Transverse colon (tissue), 4 donors: ENCODE measurements around the gene UGT3A2. TPM values are rescaled to one million over a fixed set of nuclear protein-coding genes. Genes with fewer than 3 reads are reported as not detected.

ENCODE experiments used
- DNase-seq: peaks from one replicate; pipeline ENCODE4 v3.0.0-alpha.2; 2019
- H3K27ac ChIP-seq, 4 donors: fragments of 200-600 bp; sonication (generic); 2 replicates each; pipeline ENCODE4 v1.5.1; 2016 to 2018; ENCODE audit warnings: inconsistent platforms in 4 of 4
- H3K27me3 ChIP-seq: fragments of 200-600 bp; sonication (generic); 2 replicates; pipeline ENCODE4 v1.5.1; 2017; ENCODE audit warnings: inconsistent platforms
- H3K36me3 ChIP-seq, 4 donors: fragments of 200-600 bp; sonication (generic); 2 replicates each; pipeline ENCODE4 v1.5.1; 2017 to 2019; ENCODE audit warnings: inconsistent platforms in 4 of 4
- H3K4me1 ChIP-seq, 4 donors: fragments of 200-600 bp; sonication (generic); 2 replicates each; pipeline ENCODE4 v1.5.1; 2017 to 2020; ENCODE audit warnings: inconsistent platforms in 4 of 4
- H3K4me3 ChIP-seq, 4 donors: fragments of 200-600 bp; sonication (generic); 1 replicate in 1 of 4; 2 replicates in 3 of 4; pipeline versions ENCODE4 v1.5.1 to v1.6.1; 2017 to 2019; ENCODE audit warnings: inconsistent platforms in 4 of 4
- H3K9me3 ChIP-seq, 2 donors: fragments of 200-600 bp; sonication (generic); 2 replicates each; pipeline ENCODE4 v1.5.1; 2017 to 2019; ENCODE audit warnings: inconsistent platforms in 2 of 2
- CTCF ChIP-seq, 5 experiments: fragments of 200-600 bp in 3 of 5; fragments of 450-650 bp in 2 of 5; sonication (generic) in 3 of 5; IDR thresholded peaks; 1 replicate in 2 of 5; 2 replicates in 3 of 5; pipeline ENCODE4 v1.5.1; 2016 to 2017; ENCODE audit warnings: antibody characterized with exemption in 5 of 5, inconsistent platforms in 3 of 5, mild to moderate bottlenecking in 2 of 5, moderate library complexity in 1 of 5
- EP300 ChIP-seq: sonication (generic); formaldehyde crosslinking; IDR thresholded peaks from one replicate; pipeline ENCODE4 v1.6.1; 2017; ENCODE audit warnings: antibody characterized with exemption, low read depth
- POLR2A ChIP-seq: fragments of 450-650 bp; IDR thresholded peaks from one replicate; pipeline ENCODE4 v1.6.1; 2016; ENCODE audit warnings: antibody characterized with exemption, mild to moderate bottlenecking, moderate library complexity
- POLR2AphosphoS5 ChIP-seq, 3 donors: sonication (generic); formaldehyde crosslinking; IDR thresholded peaks; one replicate each; pipeline ENCODE4 v1.6.1; 2016; ENCODE audit warnings: antibody characterized with exemption in 3 of 3
- WGBS, 2 donors: methylation state at CpG; one replicate each; pipeline ENCODE4 v1.1.5; 2018; ENCODE audit warnings: low coverage in 1 of 2; 5-methylcytosine and 5-hydroxymethylcytosine counted together
- in situ Hi-C, 4 donors: fragments of 200-750 bp; cut with MboI; loops; one replicate each; pipeline versions ENCODE4 v1.15.0 to v1.15.1; 2017; ENCODE audit warnings: low sequenced_read_pairs in 3 of 4, low pct_ligation_motif_present in 1 of 4, low pct_unique_long_range_greater_than_20kb in 1 of 4
- intact Hi-C: fragments of 100-400 bp; cut with DNase I; formaldehyde crosslinking; loops from one replicate; pipeline ENCODE4 v1.15.1; 2023; ENCODE audit warnings: low total_unique reads
- total RNA-seq, 4 donors: library from RNA; depleted of rRNA; stranded (reverse); fragments of >200 nt; gene quantifications; one replicate each; pipeline ENCODE4 v1.1.0, GENCODE V29; 2016

UGT3A2 gene
- total RNA-seq, 4 donors from 2014 or later: 0.48 TPM; not detected in 3

- H3K9me3 ChIP-seq: peaks cover 12 to 16% of the 10 kb centered on the region in 2 donors
- in situ Hi-C loops (no loop called here), intact Hi-C loops (no loop called here)
- H3K4me1 ChIP-seq: peaks cover 0 to 13% (median 3%) of the 10 kb centered on the region in 4 donors
- 45 to 50% methylated on average over 1 of the region's 1 CpG for WGBS, 2 donors
- H3K27me3 ChIP-seq: no peaks in the 10 kb centered on the region
- H3K4me3 ChIP-seq: no peak overlapping the region
- TF ChIP-seq CTCF (IDR thresholded peaks at IDR 0.05) (no peak), POLR2AphosphoS5 (IDR thresholded peaks at IDR 0.05) (no peak), POLR2A (no peak), EP300 (no peak)
- peak overlapping the region; percentile 22 to 51 (median 40) for H3K27ac ChIP-seq
- no peaks in the 10 kb centered on the region for H3K36me3 ChIP-seq
- no peak for DNase-seq
These were observed 49.7 kb downstream of the UGT3A2 start for GRCh38 chr5:36017004-36017403.

- H3K27me3 ChIP-seq: no peaks in the 10 kb centered on the region
- in situ Hi-C loops (no loop called here), intact Hi-C loops (no loop called here)
- H3K36me3 ChIP-seq: no peaks in the 10 kb centered on the region
- peaks cover 0 to 13% (median 2%) of the 10 kb centered on the region in 4 donors for H3K4me1 ChIP-seq
- H3K9me3 ChIP-seq: peaks cover 12 to 20% of the 10 kb centered on the region in 2 donors
- no peak overlapping the region for H3K27ac ChIP-seq
- no peak for TF ChIP-seq POLR2A
- H3K4me3 ChIP-seq: no peak overlapping the region
- 90 to 100% methylated on average over 1 to 2 of the region's 2 CpGs for WGBS, 2 donors
- no peak for DNase-seq
These were observed 53.5 kb downstream of the UGT3A2 start for GRCh38 chr5:36013182-36013581.

- 45 to 59% methylated on average over 1 of the region's 1 CpG for WGBS, 2 donors
- intact Hi-C loops: no loop called here
- Histone ChIP-seq H3K27ac (no peak overlapping the region), H3K27me3 (no peaks in the 10 kb centered on the region), H3K4me3 (no peak overlapping the region), H3K4me1 (no peaks in the 10 kb centered on the region), H3K36me3 (no peaks in the 10 kb centered on the region), H3K9me3 (peaks cover 0 to 10% of the 10 kb centered on the region in 2 donors)
- in situ Hi-C loops: no loop called here
- TF ChIP-seq POLR2A (no peak), CTCF (IDR thresholded peaks at IDR 0.05) (no peak), POLR2AphosphoS5 (IDR thresholded peaks at IDR 0.05) (no peak), EP300 (no peak)
- no peak for DNase-seq
These were observed 57.0 kb downstream of the UGT3A2 start for GRCh38 chr5:36009698-36010097.

GRCh38 chr5:36007366-36007765, 59.3 kb downstream of the UGT3A2 start:
- Histone ChIP-seq H3K9me3 (peaks cover 0 to 4% of the 10 kb centered on the region in 2 donors), H3K27me3 (no peaks in the 10 kb centered on the region), H3K4me1 (no peaks in the 10 kb centered on the region), H3K4me3 (no peak overlapping the region), H3K27ac (no peak overlapping the region), H3K36me3 (no peaks in the 10 kb centered on the region)
- TF ChIP-seq POLR2AphosphoS5 (IDR thresholded peaks at IDR 0.05): no peak
- TF ChIP-seq CTCF (IDR thresholded peaks at IDR 0.05): no peak
- no peak for TF ChIP-seq EP300
- TF ChIP-seq POLR2A: no peak
- DNase-seq: no peak
- intact Hi-C loops (no loop called here), in situ Hi-C loops (no loop called here)

GRCh38 chr5:36006163-36006562, 60.5 kb downstream of the UGT3A2 start:
- H3K4me3 ChIP-seq: no peak overlapping the region
- 43 to 48% methylated on average over 1 of the region's 1 CpG for WGBS, 2 donors
- intact Hi-C loops (no loop called here), in situ Hi-C loops (no loop called here)
- no peaks in the 10 kb centered on the region for H3K36me3 ChIP-seq
- H3K27ac ChIP-seq: no peak overlapping the region
- no peak for TF ChIP-seq POLR2AphosphoS5 (IDR thresholded peaks at IDR 0.05)
- TF ChIP-seq EP300: no peak
- TF ChIP-seq POLR2A: no peak
- no peak for TF ChIP-seq CTCF (IDR thresholded peaks at IDR 0.05)
- no peak for DNase-seq
- H3K9me3 ChIP-seq: peaks cover 0 to 4% of the 10 kb centered on the region in 2 donors
- H3K27me3 ChIP-seq: no peaks in the 10 kb centered on the region
- H3K4me1 ChIP-seq: no peaks in the 10 kb centered on the region
